Smooth muscle cell (in vitro differentiated cells): ENCODE results near the gene GRIN2A. TPM values are rescaled to one million over a fixed set of nuclear protein-coding genes. Genes with fewer than 3 reads are reported as not detected.

Experiments used
- DNase-seq: peaks from one replicate; lab custom pipeline; 2025; ENCODE audit not compliant: unreplicated experiment; lab: John Stamatoyannopoulos, UW
- H2AFZ ChIP-seq: fragments of 200-600 bp; sonication (generic); 2 replicates; pipeline ENCODE4 v1.6.0; 2016; ENCODE audit warnings: antibody characterized with exemption, low read depth, mild to moderate bottlenecking
- H3F3A ChIP-seq: fragments of 200-600 bp; sonication (generic); 2 replicates; pipeline ENCODE4 v1.6.0; 2017; ENCODE audit warnings: antibody characterized with exemption, low read depth
- H3K27ac ChIP-seq: fragments of 200-600 bp; sonication (generic); 2 replicates; pipeline ENCODE4 v1.5.1; 2016; ENCODE audit warnings: low read depth, mild to moderate bottlenecking
- H3K27me3 ChIP-seq: fragments of 200-600 bp; sonication (generic); 2 replicates; pipeline ENCODE4 v1.6.1; 2016; ENCODE audit warnings: low read depth, mild to moderate bottlenecking
- H3K36me3 ChIP-seq: fragments of 200-600 bp; sonication (generic); 2 replicates; pipeline ENCODE4 v1.5.1; 2016; ENCODE audit warnings: low read depth
- H3K4me1 ChIP-seq: fragments of 200-600 bp; sonication (generic); 2 replicates; pipeline ENCODE4 v1.5.1; 2016; ENCODE audit warnings: low read depth
- H3K4me2 ChIP-seq: fragments of 200-600 bp; sonication (generic); 2 replicates; pipeline ENCODE4 v1.6.0; 2016; ENCODE audit warnings: mild to moderate bottlenecking
- H3K4me3 ChIP-seq: fragments of 200-600 bp; sonication (generic); 2 replicates; pipeline ENCODE4 v1.5.1; 2016; ENCODE audit warnings: mild to moderate bottlenecking
- H3K79me2 ChIP-seq: fragments of 200-600 bp; sonication (generic); 2 replicates; pipeline ENCODE4 v1.6.0; 2016; ENCODE audit warnings: low read depth, mild to moderate bottlenecking
- H3K9ac ChIP-seq: fragments of 200-600 bp; sonication (generic); 2 replicates; pipeline ENCODE4 v1.6.0; 2016; ENCODE audit warnings: low read depth
- H3K9me3 ChIP-seq: fragments of 200-600 bp; sonication (generic); replicated peaks from 2 replicates; pipeline ENCODE4 v1.5.1; 2016; ENCODE audit warnings: low read depth
- H4K20me1 ChIP-seq: fragments of 200-600 bp; sonication (generic); 2 replicates; pipeline ENCODE4 v1.6.0; 2016; ENCODE audit warnings: low read depth
- CTCF ChIP-seq: fragments of 200-600 bp; sonication (generic); IDR thresholded peaks from 2 replicates; pipeline ENCODE4 v1.5.1; 2017; ENCODE audit warnings: borderline replicate concordance, mild to moderate bottlenecking, antibody characterized with exemption; ENCODE audit not compliant: insufficient read depth, poor library complexity, severe bottlenecking
- WGBS: methylation state at CpG from one replicate; pipeline ENCODE4 v1.1.7; 2016; ENCODE audit warnings: low lambda C conversion rate; 5-methylcytosine and 5-hydroxymethylcytosine counted together
- polyA plus RNA-seq: library from polyadenylated mRNA; unstranded; fragments of >200 nt; fragmentation: Nextera tagmentation; extraction: Ambion mirVana; gene quantifications from 2 replicates; pipeline ENCODE4 v1.2.1, GENCODE V29; 2016
- total RNA-seq: library from RNA; depleted of rRNA; stranded (reverse); fragments of >200 nt; gene quantifications from 2 replicates; pipeline ENCODE4 v1.2.3, GENCODE V29; 2014

GRIN2A gene
- total and polyA plus RNA-seq, 2 experiments from 2014 or later = 0.02 to 0.13 TPM

GRCh38 chr16:9965079-9965478 lies 217.1 kb downstream of the GRIN2A start:
- no peaks in the 10 kb centered on the region for H3F3A ChIP-seq
- H3K27ac ChIP-seq = no peak overlapping the region
- DNase-seq = no peak
- H2AFZ ChIP-seq = no peak overlapping the region
- no peaks in the 10 kb centered on the region for H3K79me2 ChIP-seq
- no peaks in the 10 kb centered on the region for H3K36me3 ChIP-seq
- no peak overlapping the region for H3K4me3 ChIP-seq
- H3K4me1 ChIP-seq = no peaks in the 10 kb centered on the region
- H4K20me1 ChIP-seq = no peaks in the 10 kb centered on the region
- H3K27me3 ChIP-seq = no peaks in the 10 kb centered on the region
- no peak overlapping the region for H3K4me2 ChIP-seq
- TF ChIP-seq CTCF = no peak
- no peaks in the 10 kb centered on the region for H3K9me3 ChIP-seq
- WGBS = 36% methylated on average over 3 of the region's 3 CpGs
- H3K9ac ChIP-seq = no peak overlapping the region

GRCh38 chr16:9964426-9964825 lies 217.8 kb downstream of the GRIN2A start:
- no peak overlapping the region for H2AFZ ChIP-seq
- H4K20me1 ChIP-seq = no peaks in the 10 kb centered on the region
- no peaks in the 10 kb centered on the region for H3K79me2 ChIP-seq
- H3K27ac ChIP-seq = no peak overlapping the region
- H3K4me2 ChIP-seq = no peak overlapping the region
- no peaks in the 10 kb centered on the region for H3K9me3 ChIP-seq
- peaks cover 1% of the 10 kb centered on the region for H3K27me3 ChIP-seq
- no peak overlapping the region for H3K4me3 ChIP-seq
- no peaks in the 10 kb centered on the region for H3K36me3 ChIP-seq
- H3F3A ChIP-seq = no peaks in the 10 kb centered on the region
- no peak for DNase-seq
- H3K9ac ChIP-seq = no peak overlapping the region
- no peaks in the 10 kb centered on the region for H3K4me1 ChIP-seq
- TF ChIP-seq CTCF = no peak
- 95% methylated on average over 6 of the region's 6 CpGs for WGBS

- Histone ChIP-seq H3K27ac (no peak overlapping the region), H3K36me3 (no peaks in the 10 kb centered on the region), H3K27me3 (peaks cover 37% of the 10 kb centered on the region), H3K9ac (no peak overlapping the region), H4K20me1 (no peaks in the 10 kb centered on the region), H3K4me3 (no peak overlapping the region), H3F3A (no peaks in the 10 kb centered on the region), H2AFZ (no peak overlapping the region), H3K9me3 (no peaks in the 10 kb centered on the region), H3K79me2 (no peaks in the 10 kb centered on the region), H3K4me1 (no peaks in the 10 kb centered on the region), H3K4me2 (no peak overlapping the region)
- TF ChIP-seq CTCF = no peak
- whole genome bisulfite sequencing = 91% methylated on average over 5 of the region's 5 CpGs
- DNase-seq = no peak
These were observed 224.8 kb downstream of the GRIN2A start for GRCh38 chr16:9957433-9957832.

- H3K27ac ChIP-seq = no peak overlapping the region
- H3K4me1 ChIP-seq = no peaks in the 10 kb centered on the region
- no peak overlapping the region for H2AFZ ChIP-seq
- H3F3A ChIP-seq = no peaks in the 10 kb centered on the region
- no peaks in the 10 kb centered on the region for H4K20me1 ChIP-seq
- no peaks in the 10 kb centered on the region for H3K79me2 ChIP-seq
- H3K4me2 ChIP-seq = no peak overlapping the region
- H3K27me3 ChIP-seq = peaks cover 37% of the 10 kb centered on the region
- no peaks in the 10 kb centered on the region for H3K36me3 ChIP-seq
- DNase-seq = no peak
- TF ChIP-seq CTCF = no peak
- H3K9ac ChIP-seq = no peak overlapping the region
- H3K9me3 ChIP-seq = no peaks in the 10 kb centered on the region
- H3K4me3 ChIP-seq = no peak overlapping the region
These were observed 225.2 kb downstream of the GRIN2A start for GRCh38 chr16:9957002-9957401.
